ENCODE measurements around the gene IGLL5. TPM values are rescaled to one million over a fixed set of nuclear protein-coding genes. Genes with fewer than 3 reads are reported as not detected.
A peak's percentile ranks its signal among the peaks of the same experiment; 100 is the strongest.

The IGLL5 gene
- total and polyA plus RNA-seq, 12 donors = 0.26 to 4.4 (median 0.71) TPM; not detected in 5

- Histone ChIP-seq H3K4me3 (no peak overlapping the region), H3K4me1 (no peaks in the 10 kb centered on the region), H3K36me3 (no peaks in the 10 kb centered on the region), H3K9me3 (no peaks in the 10 kb centered on the region), H3K27ac (no peak overlapping the region), H3K27me3 (peaks cover 0 to 47% (median 20%) of the 10 kb centered on the region in 7 donors)
- ATAC-seq (peak in 6 of 8 donors; percentile 55 to 80 (median 72)), DNase-seq (peak in 1 of 2 donors; percentile 64)
- WGBS, 2 donors = 11 to 16% methylated on average over 3 of the region's 3 CpGs
- intact Hi-C loops (cut with DNase I) = loop anchor here in 6 of 10 donors (5.0 to 10.0 kb wide), 6 partner anchors 37 to 539 kb away; no protein-coding TSS in a partner anchor
- TF ChIP-seq CTCF (IDR thresholded peaks at IDR 0.05) = peak; percentile 34 to 81 (median 72)
Measured at GRCh38 chr22:22884010-22884887, 3.4 kb upstream of the IGLL5 start.

- no peak overlapping the region for H3K4me3 ChIP-seq
- intact Hi-C loops (cut with DNase I) = loop anchor here in 6 of 10 donors (5.0 to 10.0 kb wide), 6 partner anchors 38 to 540 kb away; no protein-coding TSS in a partner anchor
- no peaks in the 10 kb centered on the region for H3K36me3 ChIP-seq
- ATAC-seq (no peak), DNase-seq (peak in 1 of 2 donors; percentile 1)
- no peak for TF ChIP-seq CTCF (IDR thresholded peaks at IDR 0.05)
- 79% methylated on average over 9 of the region's 9 CpGs for WGBS, 2 donors
- H3K9me3 ChIP-seq = no peaks in the 10 kb centered on the region
- peaks cover 0 to 49% (median 17%) of the 10 kb centered on the region in 7 donors for H3K27me3 ChIP-seq
- H3K4me1 ChIP-seq = no peaks in the 10 kb centered on the region
- no peak overlapping the region for H3K27ac ChIP-seq
Measured at GRCh38 chr22:22884888-22885840, 2.5 kb upstream of the IGLL5 start.

- TF ChIP-seq CTCF (IDR thresholded peaks at IDR 0.05) = no peak
- peaks cover 0 to 37% (median 13%) of the 10 kb centered on the region in 7 donors for H3K27me3 ChIP-seq
- no peak for ATAC-seq
- intact Hi-C loops (cut with DNase I) = loop anchor here in 3 of 10 donors (10.0 kb wide), 3 partner anchors 82 to 542 kb away; no protein-coding TSS in a partner anchor
- no peaks in the 10 kb centered on the region for H3K4me1 ChIP-seq
- DNase-seq = no peak
- no peaks in the 10 kb centered on the region for H3K9me3 ChIP-seq
- WGBS, 2 donors = 86% methylated on average over 4 of the region's 4 CpGs
- H3K36me3 ChIP-seq = no peaks in the 10 kb centered on the region
- H3K4me3 ChIP-seq = no peak overlapping the region
- no peak overlapping the region for H3K27ac ChIP-seq
Measured at GRCh38 chr22:22886546-22886945, 1.1 kb upstream of the IGLL5 start.

All from heart right ventricle (tissue), 16 donors.